ENCODE results near the gene ASCC3. TPM values are rescaled to one million over a fixed set of nuclear protein-coding genes. Genes with fewer than 3 reads are reported as not detected.

ASCC3 gene
- total RNA-seq, 1 experiment from 2014 or later = 48.2 TPM

- Mint-ChIP-seq H3K4me3 (ENCODE audit: unreplicated experiment) (no peak overlapping the region), H3K27me3 (ENCODE audit: insufficient read depth, unreplicated experiment) (no peaks in the 10 kb centered on the region), H3K27ac (ENCODE audit: unreplicated experiment) (no peak overlapping the region), H3K4me1 (ENCODE audit: low read depth, unreplicated experiment) (no peaks in the 10 kb centered on the region), H3K9me3 (ENCODE audit: unreplicated experiment) (no peaks in the 10 kb centered on the region), H3K36me3 (ENCODE audit: insufficient read depth, unreplicated experiment) (peaks cover 11% of the 10 kb centered on the region)
- ChIA-PET CTCF (interaction anchor here (0.6 kb wide), 1 partner anchor 167 kb away, joined by 3 read pairs; no protein-coding TSS in a partner anchor), POLR2A (no interaction called here)
- no TSS peak for BruUV-seq (replicated peaks)
- H3K9me3 ChIP-seq = no peaks in the 10 kb centered on the region
- H3K27me3 ChIP-seq (replicated peaks; ENCODE audit: control insufficient read depth, insufficient read depth, low read length) = no peaks in the 10 kb centered on the region
- no peak overlapping the region for H3K4me3 ChIP-seq (ENCODE audit: low read depth, low read length)
- H3K4me1 ChIP-seq = no peaks in the 10 kb centered on the region
- intact Hi-C loops (cut with micrococcal nuclease; ENCODE audit: unreplicated experiment) = no loop called here
- no peak for DNase-seq
- no peak for TF ChIP-seq CTCF (IDR thresholded peaks at IDR 0.05; ENCODE audit: insufficient read depth in 1 of 2, low read depth in 1 of 2, low read length in 1 of 2, severe bottlenecking in 1 of 2, unreplicated experiment in 1 of 2)
- no peaks in the 10 kb centered on the region; the same call in 1 of the 2 replicates for H3K36me3 ChIP-seq (ENCODE audit: control insufficient read depth, insufficient read depth, low read length)
These were observed 281.9 kb downstream of the ASCC3 start for GRCh38 chr6:100599088-100599770.

- intact Hi-C loops (cut with micrococcal nuclease; ENCODE audit: unreplicated experiment) = no loop called here
- no TSS peak for BruUV-seq (replicated peaks)
These were observed 285.7 kb downstream of the ASCC3 start for GRCh38 chr6:100595456-100595855.

GRCh38 chr6:100593522-100593921 lies 287.6 kb downstream of the ASCC3 start:
- BruUV-seq (replicated peaks) = no TSS peak
- H3K4me3 ChIP-seq (ENCODE audit: low read depth, low read length) = no peak overlapping the region
- Mint-ChIP-seq H3K9me3 (ENCODE audit: unreplicated experiment) (no peaks in the 10 kb centered on the region), H3K27me3 (ENCODE audit: insufficient read depth, unreplicated experiment) (no peaks in the 10 kb centered on the region), H3K4me1 (ENCODE audit: low read depth, unreplicated experiment) (no peaks in the 10 kb centered on the region), H3K27ac (ENCODE audit: unreplicated experiment) (no peak overlapping the region), H3K4me3 (ENCODE audit: unreplicated experiment) (no peak overlapping the region), H3K36me3 (ENCODE audit: insufficient read depth, unreplicated experiment) (peaks cover 19% of the 10 kb centered on the region)
- no peaks in the 10 kb centered on the region for H3K9me3 ChIP-seq
- CTCF ChIA-PET = no interaction called here
- peaks cover 8% of the 10 kb centered on the region; the same call in 1 of the 2 replicates for H3K4me1 ChIP-seq
- DNase-seq = no peak
- no peaks in the 10 kb centered on the region; the same call in 1 of the 2 replicates for H3K36me3 ChIP-seq (ENCODE audit: control insufficient read depth, insufficient read depth, low read length)
- POLR2A ChIA-PET = no interaction called here
- TF ChIP-seq CTCF (IDR thresholded peaks at IDR 0.05; ENCODE audit: insufficient read depth in 1 of 2, low read depth in 1 of 2, low read length in 1 of 2, severe bottlenecking in 1 of 2, unreplicated experiment in 1 of 2) = no peak
- intact Hi-C loops (cut with micrococcal nuclease; ENCODE audit: unreplicated experiment) = no loop called here
- no peaks in the 10 kb centered on the region for H3K27me3 ChIP-seq (replicated peaks; ENCODE audit: control insufficient read depth, insufficient read depth, low read length)

More at GRCh38 chr6:100595456-100595855, 285.7 kb downstream of the ASCC3 start:
- peaks cover 11% of the 10 kb centered on the region for H3K36me3 Mint-ChIP-seq (ENCODE audit: insufficient read depth, unreplicated experiment)
- CTCF ChIA-PET = no interaction called here
- H3K27ac Mint-ChIP-seq (ENCODE audit: unreplicated experiment) = no peak overlapping the region
- no peaks in the 10 kb centered on the region for H3K27me3 Mint-ChIP-seq (ENCODE audit: insufficient read depth, unreplicated experiment)
- no peak overlapping the region for H3K4me3 Mint-ChIP-seq (ENCODE audit: unreplicated experiment)
- Histone ChIP-seq H3K4me1 (no peaks in the 10 kb centered on the region), H3K9me3 (no peaks in the 10 kb centered on the region), H3K36me3 (ENCODE audit: control insufficient read depth, insufficient read depth, low read length) (no peaks in the 10 kb centered on the region; the same call in 1 of the 2 replicates), H3K27me3 (replicated peaks; ENCODE audit: control insufficient read depth, insufficient read depth, low read length) (no peaks in the 10 kb centered on the region), H3K4me3 (ENCODE audit: low read depth, low read length) (no peak overlapping the region)
- no peaks in the 10 kb centered on the region for H3K4me1 Mint-ChIP-seq (ENCODE audit: low read depth, unreplicated experiment)
- TF ChIP-seq CTCF (IDR thresholded peaks at IDR 0.05; ENCODE audit: insufficient read depth in 1 of 2, low read depth in 1 of 2, low read length in 1 of 2, severe bottlenecking in 1 of 2, unreplicated experiment in 1 of 2) = no peak
- no peak for DNase-seq
- no peaks in the 10 kb centered on the region for H3K9me3 Mint-ChIP-seq (ENCODE audit: unreplicated experiment)
- POLR2A ChIA-PET = no interaction called here

Measured in Caco-2 (cell line).